Immature natural killer cell (primary cell): ENCODE data around the gene MINAR1. TPM values are rescaled to one million over a fixed set of nuclear protein-coding genes. Genes with fewer than 3 reads are reported as not detected.
A peak's percentile ranks its signal among the peaks of the same experiment; 100 is the strongest.

Source experiments
- DNase-seq, 3 donors: peaks; one replicate each; pipeline ENCODE4 v3.0.0; 2022; ENCODE audit warnings: mixed read lengths in 1 of 3
- H3K27ac Mint-ChIP-seq, 6 donors: one replicate each; pipeline ENCODE4 v1.8.0; 2020; ENCODE audit warnings: mixed read lengths in 6 of 6, mild to moderate bottlenecking in 5 of 6, inconsistent platforms in 4 of 6, moderate library complexity in 3 of 6
- H3K27me3 Mint-ChIP-seq, 3 donors: one replicate each; pipeline ENCODE4 v1.8.0; 2020 to 2021; ENCODE audit warnings: low read depth in 3 of 3, mild to moderate bottlenecking in 3 of 3, mixed read lengths in 3 of 3, moderate library complexity in 3 of 3, inconsistent platforms in 1 of 3
- H3K36me3 Mint-ChIP-seq, 3 donors: one replicate each; pipeline ENCODE4 v1.8.0; 2020; ENCODE audit warnings: mixed read lengths in 3 of 3, inconsistent platforms in 2 of 3, mild to moderate bottlenecking in 2 of 3
- H3K4me1 Mint-ChIP-seq, 2 donors: one replicate each; pipeline ENCODE4 v1.8.0; 2020; ENCODE audit warnings: inconsistent platforms in 2 of 2, mild to moderate bottlenecking in 2 of 2, mixed read lengths in 2 of 2, moderate library complexity in 1 of 2
- H3K4me3 Mint-ChIP-seq, 5 donors: one replicate each; pipeline ENCODE4 v1.8.0; 2020; ENCODE audit warnings: mild to moderate bottlenecking in 5 of 5, mixed read lengths in 5 of 5, inconsistent platforms in 3 of 5, moderate library complexity in 3 of 5
- H3K9me3 Mint-ChIP-seq, 6 donors: one replicate each; pipeline ENCODE4 v1.8.0; 2020; ENCODE audit warnings: mild to moderate bottlenecking in 6 of 6, mixed read lengths in 6 of 6, inconsistent platforms in 4 of 6, moderate library complexity in 3 of 6
- polyA plus RNA-seq, 3 donors: library from polyadenylated mRNA; unstranded; fragments of 300-500 nt; fragmentation: Illumina TruSeq; gene quantifications; one replicate each; pipeline ENCODE4 v1.2.3, GENCODE V29; 2021

Gene MINAR1, protein sequence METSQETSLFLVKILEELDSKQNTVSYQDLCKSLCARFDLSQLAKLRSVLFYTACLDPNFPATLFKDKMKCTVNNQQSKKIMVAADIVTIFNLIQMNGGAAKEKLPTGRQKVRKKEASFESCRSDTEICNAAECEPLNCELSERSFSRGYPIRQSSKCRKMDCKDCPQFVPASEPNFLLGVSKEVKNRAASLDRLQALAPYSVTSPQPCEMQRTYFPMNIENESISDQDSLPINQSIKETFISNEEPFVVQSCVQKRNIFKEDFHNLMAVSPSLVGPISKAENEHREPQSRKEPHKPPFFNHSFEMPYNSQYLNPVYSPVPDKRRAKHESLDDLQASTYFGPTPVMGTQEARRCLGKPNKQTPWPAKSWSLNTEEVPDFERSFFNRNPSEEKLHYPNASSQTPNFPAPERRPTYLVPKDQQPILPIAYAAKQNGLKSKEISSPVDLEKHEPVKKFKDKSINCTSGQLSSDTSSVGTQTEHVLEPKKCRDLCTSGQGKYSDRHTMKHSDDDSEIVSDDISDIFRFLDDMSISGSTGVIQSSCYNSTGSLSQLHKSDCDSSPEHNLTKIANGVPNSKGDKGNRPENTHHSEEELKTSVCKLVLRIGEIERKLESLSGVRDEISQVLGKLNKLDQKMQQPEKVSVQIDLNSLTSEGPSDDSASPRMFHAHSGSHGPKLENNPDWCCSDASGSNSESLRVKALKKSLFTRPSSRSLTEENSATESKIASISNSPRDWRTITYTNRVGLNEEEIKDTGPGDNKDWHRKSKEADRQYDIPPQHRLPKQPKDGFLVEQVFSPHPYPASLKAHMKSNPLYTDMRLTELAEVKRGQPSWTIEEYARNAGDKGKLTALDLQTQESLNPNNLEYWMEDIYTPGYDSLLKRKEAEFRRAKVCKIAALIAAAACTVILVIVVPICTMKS
- under 1 TPM in 2 of 3 donors, not detected in 1; 0.07 to 0.09 TPM for polyA plus RNA-seq

DNA sequence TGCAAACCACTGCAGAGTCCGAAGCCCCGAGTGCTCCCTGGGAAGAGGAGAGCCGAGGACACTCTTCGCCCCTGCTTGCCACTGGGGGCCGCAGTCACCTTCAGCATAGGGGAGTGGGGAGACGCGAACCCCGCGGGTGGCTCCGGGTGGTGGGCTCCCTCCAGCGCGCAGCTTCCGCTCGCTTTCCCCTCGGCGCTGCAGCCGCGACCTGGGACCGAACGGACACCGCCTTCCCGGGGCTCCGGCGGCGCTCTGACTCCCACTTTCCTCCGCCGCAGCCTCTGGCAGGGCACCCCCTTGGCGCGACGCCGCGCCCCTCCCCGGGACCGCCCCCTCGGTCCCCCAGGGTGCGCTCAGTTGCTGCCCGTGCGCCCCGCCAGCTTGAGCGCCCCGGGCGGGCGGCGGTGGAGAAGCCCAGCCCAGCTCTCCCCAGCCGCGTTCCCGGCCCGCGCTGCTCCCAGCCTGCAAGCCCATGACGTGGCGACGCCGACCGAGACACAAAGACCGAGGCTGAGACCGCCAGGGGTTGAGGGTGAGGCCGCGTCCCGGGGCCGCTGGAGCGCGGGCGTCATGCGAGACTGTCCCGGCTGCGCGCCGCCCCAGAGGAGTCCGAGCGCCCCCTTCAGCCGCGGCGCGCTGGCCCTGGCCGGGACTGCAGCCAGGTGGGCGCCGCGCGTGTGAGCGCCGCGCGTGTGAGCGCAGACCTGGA is at the start of gene MINAR1:
MINAR1 (plus strand) TSS at position 701 of the 709 bp plus-strand sequence. CDS start 23,812 bp downstream, outside the sequence.
- no peak for DNase-seq
- H3K4me3 Mint-ChIP-seq: peak within 1 kb of the TSS in 1 of 5 donors; percentile 19
- H3K4me1 Mint-ChIP-seq: peaks cover 4 to 6% of the 10 kb centered on the region in 2 donors
- H3K9me3 Mint-ChIP-seq: peaks cover 0 to 3% (median 0%) of the 10 kb centered on the region in 6 donors
- H3K27ac Mint-ChIP-seq: no peak within 1 kb of the TSS
- peaks cover 15 to 25% (median 16%) of the 10 kb centered on the region in 3 donors for H3K27me3 Mint-ChIP-seq
- H3K36me3 Mint-ChIP-seq: peaks cover 0 to 3% (median 0%) of the 10 kb centered on the region in 3 donors

DNA sequence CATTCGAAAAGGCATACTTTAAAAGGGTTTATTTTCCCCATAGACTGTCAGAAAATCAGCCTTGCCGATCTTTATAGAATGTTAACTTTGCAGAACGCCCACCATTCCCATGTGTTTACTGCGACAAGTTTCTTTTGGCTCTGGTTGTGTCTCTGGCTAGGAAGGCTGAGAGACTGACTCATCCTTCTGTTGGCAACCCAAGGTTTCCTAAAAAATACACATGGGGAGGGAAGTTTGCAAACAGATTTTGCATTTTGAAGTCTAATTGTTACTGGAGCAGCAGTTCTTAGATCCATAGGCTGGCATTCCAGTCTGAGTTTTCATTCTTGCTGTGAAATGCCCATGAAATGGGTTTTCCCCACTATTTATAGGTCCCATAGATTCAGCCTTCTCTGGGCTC is 37.9 kb upstream of the MINAR1 start:
- no peak for DNase-seq
- Mint-ChIP-seq H3K27ac (no peak overlapping the region), H3K9me3 (no peaks in the 10 kb centered on the region), H3K36me3 (peaks cover 0 to 8% (median 0%) of the 10 kb centered on the region in 3 donors), H3K4me3 (no peak overlapping the region), H3K27me3 (peaks cover 0 to 6% (median 2%) of the 10 kb centered on the region in 3 donors), H3K4me1 (no peaks in the 10 kb centered on the region)

DNA sequence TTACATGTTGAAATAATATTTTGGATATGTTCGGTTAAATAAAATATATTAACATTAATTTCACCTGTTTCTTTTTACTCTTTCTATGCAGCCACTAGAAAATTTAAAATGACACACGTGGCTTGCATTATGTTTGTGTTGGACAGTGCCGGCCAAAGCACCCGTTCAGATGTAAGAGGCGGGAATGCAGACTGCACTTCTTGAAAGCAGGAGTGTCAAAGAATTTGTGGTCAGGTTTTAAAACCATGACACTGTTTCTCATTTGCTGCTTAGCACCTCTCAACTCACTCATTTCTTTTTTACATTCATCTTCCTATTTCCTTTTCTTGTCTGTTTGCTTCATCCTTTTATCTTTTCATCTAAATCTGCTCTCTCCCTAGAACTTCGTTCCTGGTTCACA is 35.3 kb upstream of the MINAR1 start:
- no peaks in the 10 kb centered on the region for H3K9me3 Mint-ChIP-seq
- no peak overlapping the region for H3K4me3 Mint-ChIP-seq
- H3K36me3 Mint-ChIP-seq: peaks cover 0 to 6% (median 4%) of the 10 kb centered on the region in 3 donors
- H3K27me3 Mint-ChIP-seq: peaks cover 2 to 6% (median 4%) of the 10 kb centered on the region in 3 donors
- H3K27ac Mint-ChIP-seq: no peak overlapping the region
- no peaks in the 10 kb centered on the region for H3K4me1 Mint-ChIP-seq
- no peak for DNase-seq

DNA sequence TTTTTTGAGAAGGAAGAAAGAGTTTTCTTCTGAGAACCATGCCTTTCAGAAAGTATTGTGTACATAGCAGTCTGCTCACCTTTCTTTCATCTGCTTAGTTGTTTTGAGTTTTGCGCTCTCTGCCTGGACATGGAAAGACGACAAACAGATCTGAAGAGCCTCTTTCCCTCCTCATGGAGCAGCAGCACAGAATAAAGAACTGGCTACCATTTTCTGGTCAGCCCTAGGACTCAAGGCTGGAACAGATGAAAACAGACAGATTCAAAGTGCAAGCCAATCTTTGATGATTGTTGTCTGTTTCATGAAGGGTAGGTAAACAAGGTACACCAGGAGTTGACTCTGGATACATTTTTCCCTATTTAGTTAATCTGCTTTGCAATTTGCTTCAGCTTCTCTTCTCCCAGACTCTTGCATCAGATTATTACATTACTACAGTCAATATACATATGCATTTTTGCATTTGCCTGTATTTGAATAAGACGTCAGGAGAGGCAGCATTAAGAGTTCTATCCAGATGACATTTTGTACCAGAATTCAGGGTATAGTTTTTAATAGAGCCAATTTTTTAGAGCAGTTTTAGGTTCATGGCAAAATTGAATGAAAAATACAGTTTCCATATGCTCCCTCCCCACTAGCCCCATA is 34.7 kb upstream of the MINAR1 start:
- Mint-ChIP-seq H3K9me3 (no peaks in the 10 kb centered on the region), H3K4me3 (no peak overlapping the region), H3K27ac (no peak overlapping the region), H3K36me3 (peaks cover 0 to 4% (median 4%) of the 10 kb centered on the region in 3 donors), H3K27me3 (peaks cover 3 to 5% (median 5%) of the 10 kb centered on the region in 3 donors), H3K4me1 (no peaks in the 10 kb centered on the region)
- no peak for DNase-seq

DNA sequence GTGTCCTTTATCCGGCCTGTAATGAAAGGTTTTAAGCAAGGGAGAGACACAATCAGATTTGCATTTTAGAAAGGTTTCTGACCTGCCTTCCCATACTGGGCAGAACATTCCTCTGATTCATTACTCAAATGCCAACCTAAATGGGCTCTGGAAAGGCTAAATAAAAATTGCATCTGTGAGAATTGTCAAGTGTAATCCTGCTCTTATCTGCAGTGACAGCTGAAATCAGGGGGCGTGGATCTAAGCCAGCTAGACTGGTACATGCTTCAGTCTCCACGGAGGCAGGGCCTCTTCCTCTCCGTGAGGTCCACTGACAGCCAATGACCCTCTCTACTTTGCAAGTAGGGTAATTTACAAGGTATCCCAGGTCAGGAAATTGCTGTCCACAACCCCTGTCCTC is 32.5 kb upstream of the MINAR1 start:
- Mint-ChIP-seq H3K4me3 (no peak overlapping the region), H3K4me1 (no peaks in the 10 kb centered on the region), H3K9me3 (no peaks in the 10 kb centered on the region), H3K27me3 (peaks cover 3 to 5% (median 4%) of the 10 kb centered on the region in 3 donors), H3K27ac (no peak overlapping the region), H3K36me3 (peaks cover 0 to 4% (median 4%) of the 10 kb centered on the region in 3 donors)
- DNase-seq: no peak

DNA sequence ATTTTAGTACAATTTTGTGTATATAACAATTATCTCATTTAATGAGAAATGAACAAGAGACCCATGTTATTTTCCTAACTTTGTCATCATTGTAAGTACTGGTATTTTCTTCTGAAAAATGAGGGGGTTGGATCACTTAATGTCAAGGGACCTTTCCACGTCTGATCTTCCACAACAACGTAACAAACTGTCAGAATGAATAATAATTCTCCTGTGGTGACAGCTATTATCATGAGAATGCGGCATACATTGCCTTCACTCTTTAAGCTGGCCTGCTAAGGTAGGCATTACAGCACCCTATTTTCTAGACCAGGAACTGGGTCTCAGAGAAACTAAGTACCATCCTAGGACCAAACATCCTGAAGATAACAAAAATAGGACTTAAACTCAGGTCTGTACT is 31.5 kb upstream of the MINAR1 start:
- no peak for DNase-seq
- H3K4me3 Mint-ChIP-seq: no peak overlapping the region
- H3K27ac Mint-ChIP-seq: no peak overlapping the region
- peaks cover 0 to 4% (median 4%) of the 10 kb centered on the region in 3 donors for H3K36me3 Mint-ChIP-seq
- peaks cover 2 to 5% (median 4%) of the 10 kb centered on the region in 3 donors for H3K27me3 Mint-ChIP-seq
- no peaks in the 10 kb centered on the region for H3K4me1 Mint-ChIP-seq
- no peaks in the 10 kb centered on the region for H3K9me3 Mint-ChIP-seq

DNA sequence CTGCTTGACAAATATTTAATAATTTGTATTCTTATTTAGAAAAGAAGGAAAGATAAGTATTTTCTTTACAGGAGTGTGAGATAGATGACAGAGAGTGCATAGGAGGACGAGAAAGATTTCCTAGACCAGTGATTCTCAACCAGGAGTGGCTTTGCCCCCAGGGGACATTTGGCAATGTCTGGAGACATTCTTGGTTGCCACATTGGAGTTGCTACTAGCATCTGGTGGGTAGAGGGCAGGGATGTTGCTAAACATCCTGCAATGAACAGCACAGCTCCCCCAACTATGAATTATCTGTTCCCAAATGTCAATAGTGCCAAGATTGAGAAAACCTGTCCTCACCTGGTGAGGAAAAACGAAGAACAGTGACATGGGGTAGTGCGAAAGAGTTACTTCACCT is 30.8 kb upstream of the MINAR1 start:
- Mint-ChIP-seq H3K36me3 (peaks cover 0 to 4% (median 4%) of the 10 kb centered on the region in 3 donors), H3K4me1 (no peaks in the 10 kb centered on the region), H3K4me3 (no peak overlapping the region), H3K27me3 (peaks cover 2 to 5% (median 4%) of the 10 kb centered on the region in 3 donors), H3K27ac (no peak overlapping the region), H3K9me3 (no peaks in the 10 kb centered on the region)
- DNase-seq: no peak

DNA sequence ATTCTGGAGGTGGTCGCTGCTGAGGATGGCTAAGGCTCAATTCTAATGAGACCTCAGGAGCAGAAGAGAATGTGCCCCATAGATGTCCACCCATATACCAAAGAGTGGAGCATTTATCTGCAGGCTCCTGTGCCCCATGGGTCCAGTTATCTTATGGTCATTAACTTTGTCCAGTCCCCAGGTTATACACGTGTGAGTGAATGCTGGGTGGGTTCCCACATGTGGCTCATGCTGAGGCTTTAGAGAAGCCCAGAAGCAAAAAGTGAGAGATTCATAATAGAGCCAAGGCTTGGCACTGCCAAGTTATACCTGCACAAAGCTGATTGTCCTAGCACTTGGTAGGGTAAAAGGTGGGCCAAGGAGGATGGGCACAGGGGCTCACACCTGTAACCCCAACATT is 30.0 kb upstream of the MINAR1 start:
- DNase-seq: no peak
- Mint-ChIP-seq H3K27ac (no peak overlapping the region), H3K36me3 (peaks cover 0 to 4% (median 4%) of the 10 kb centered on the region in 3 donors), H3K9me3 (no peaks in the 10 kb centered on the region), H3K4me3 (no peak overlapping the region), H3K27me3 (peaks cover 2 to 5% (median 4%) of the 10 kb centered on the region in 3 donors), H3K4me1 (no peaks in the 10 kb centered on the region)

DNA sequence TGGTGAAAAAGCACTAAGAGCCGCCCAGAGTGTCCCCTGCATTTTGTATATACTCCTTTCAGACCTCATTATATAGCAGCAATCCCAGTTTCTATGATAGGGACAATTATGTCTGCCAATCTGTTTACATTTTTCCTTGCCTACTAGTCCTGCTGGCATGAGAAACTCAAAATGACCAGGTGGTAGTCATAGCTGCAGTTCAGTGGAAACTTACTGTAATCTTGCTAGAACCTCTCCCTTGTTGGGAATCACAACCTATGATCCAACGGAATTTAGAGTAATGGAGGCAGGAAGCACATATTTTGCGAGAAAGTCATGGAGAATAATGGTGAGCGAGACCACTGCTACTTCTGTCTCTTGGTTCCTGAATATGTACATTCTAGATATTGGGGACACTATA is 28.6 kb upstream of the MINAR1 start:
- H3K9me3 Mint-ChIP-seq: no peaks in the 10 kb centered on the region
- no peak overlapping the region for H3K27ac Mint-ChIP-seq
- H3K27me3 Mint-ChIP-seq: peaks cover 2 to 5% (median 4%) of the 10 kb centered on the region in 3 donors
- peaks cover 0 to 4% (median 1%) of the 10 kb centered on the region in 3 donors for H3K36me3 Mint-ChIP-seq
- DNase-seq: no peak
- no peak overlapping the region for H3K4me3 Mint-ChIP-seq
- H3K4me1 Mint-ChIP-seq: no peaks in the 10 kb centered on the region

DNA sequence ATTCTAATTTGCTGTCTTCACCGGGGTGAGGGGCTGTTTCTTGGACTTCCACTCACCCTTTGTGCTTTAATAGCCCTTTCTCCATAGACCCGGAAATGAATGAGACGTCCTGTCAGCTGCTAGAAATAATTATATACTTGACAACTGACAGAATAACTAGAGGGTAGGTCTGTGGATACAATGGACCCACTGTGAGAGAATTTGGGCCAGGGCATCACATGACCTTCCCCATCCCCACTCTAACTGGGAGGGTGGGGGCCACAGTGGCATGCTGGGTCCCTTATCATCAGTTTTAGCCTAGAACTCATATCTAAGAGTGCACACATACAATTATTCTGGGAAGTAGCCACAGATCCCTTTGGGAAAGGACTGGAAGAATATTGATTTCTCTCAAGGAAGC is 25.9 kb upstream of the MINAR1 start:
- DNase-seq: no peak
- Mint-ChIP-seq H3K4me3 (no peak overlapping the region), H3K9me3 (no peaks in the 10 kb centered on the region), H3K4me1 (no peaks in the 10 kb centered on the region), H3K27me3 (peaks cover 2 to 3% (median 2%) of the 10 kb centered on the region in 3 donors), H3K27ac (no peak overlapping the region), H3K36me3 (peaks cover 0 to 5% (median 0%) of the 10 kb centered on the region in 3 donors)

DNA sequence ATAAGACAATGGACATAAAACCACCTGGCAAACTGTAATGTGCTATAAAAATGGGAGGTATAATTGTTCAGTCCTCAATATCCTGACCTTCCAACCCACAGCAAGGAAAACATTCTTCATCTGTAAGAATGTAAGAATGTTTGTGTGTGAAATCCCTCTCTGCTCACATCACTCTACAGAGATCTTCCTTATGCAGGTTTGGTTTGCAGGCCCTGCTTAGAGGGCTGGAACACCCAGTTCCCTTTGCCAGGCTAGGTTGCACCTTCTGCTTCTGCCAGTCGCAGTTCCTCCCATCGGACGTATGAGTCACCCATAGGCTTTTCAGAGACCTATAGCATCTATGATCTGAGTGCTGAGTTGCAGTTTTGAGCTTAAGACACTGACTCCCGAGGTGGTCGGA is 24.1 kb upstream of the MINAR1 start:
- Mint-ChIP-seq H3K4me1 (no peaks in the 10 kb centered on the region), H3K9me3 (no peaks in the 10 kb centered on the region), H3K36me3 (peaks cover 0 to 17% (median 0%) of the 10 kb centered on the region in 3 donors), H3K27me3 (no peaks in the 10 kb centered on the region), H3K27ac (no peak overlapping the region), H3K4me3 (no peak overlapping the region)
- no peak for DNase-seq

DNA sequence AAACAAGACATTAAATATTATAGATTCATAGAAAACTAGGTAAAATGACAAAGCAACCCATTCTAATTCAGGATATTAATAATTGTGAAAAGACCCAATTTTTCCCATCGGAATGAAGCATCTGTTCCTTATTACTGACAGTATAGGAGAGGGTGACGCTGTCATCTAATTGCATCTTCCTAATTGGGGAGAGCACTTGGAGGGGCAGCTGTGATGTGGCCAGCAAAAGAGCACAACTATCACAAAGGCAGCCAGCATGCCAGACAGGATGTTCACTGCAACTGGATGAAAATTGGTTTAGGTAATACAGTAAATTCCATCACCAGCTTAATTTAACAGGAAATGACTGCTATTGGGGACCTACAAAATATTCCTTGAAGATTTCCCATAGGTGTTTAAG is 21.9 kb upstream of the MINAR1 start:
- no peak overlapping the region for H3K27ac Mint-ChIP-seq
- H3K36me3 Mint-ChIP-seq: peaks cover 0 to 27% (median 4%) of the 10 kb centered on the region in 3 donors
- no peak for DNase-seq
- H3K27me3 Mint-ChIP-seq: no peaks in the 10 kb centered on the region
- H3K4me1 Mint-ChIP-seq: no peaks in the 10 kb centered on the region
- no peaks in the 10 kb centered on the region for H3K9me3 Mint-ChIP-seq
- H3K4me3 Mint-ChIP-seq: no peak overlapping the region

DNA sequence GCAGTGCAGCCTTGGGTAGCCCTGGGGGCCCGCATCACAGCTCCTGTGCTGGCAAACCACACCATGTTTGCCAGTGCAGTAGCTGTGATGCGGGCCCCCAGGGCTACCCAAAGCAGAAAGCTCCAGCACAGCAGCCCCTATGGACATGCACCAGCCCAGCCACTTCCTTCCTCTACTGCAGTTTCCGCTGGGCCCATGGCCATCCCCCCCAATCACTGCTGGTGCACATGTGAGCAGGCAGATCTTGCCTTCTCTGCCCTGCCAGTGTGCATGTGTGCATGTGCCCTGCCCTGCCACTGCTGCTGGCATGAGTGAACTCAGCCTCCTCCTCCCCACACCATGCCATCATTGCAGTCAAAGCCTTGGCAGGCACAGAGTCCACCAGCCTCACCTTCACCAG is 20.1 kb upstream of the MINAR1 start:
- Mint-ChIP-seq H3K4me1 (no peaks in the 10 kb centered on the region), H3K4me3 (no peak overlapping the region), H3K9me3 (no peaks in the 10 kb centered on the region), H3K27me3 (no peaks in the 10 kb centered on the region), H3K36me3 (peaks cover 0 to 27% (median 4%) of the 10 kb centered on the region in 3 donors), H3K27ac (no peak overlapping the region)
- DNase-seq: no peak
